ENCODE results near the gene DGKB. TPM values are rescaled to one million over a fixed set of nuclear protein-coding genes. Genes with fewer than 3 reads are reported as not detected.

Gene DGKB
- 0.08 and 0.61 TPM in 2 replicates for total RNA-seq (2014; rRNA removed; shearing (Covaris generic))

DNA sequence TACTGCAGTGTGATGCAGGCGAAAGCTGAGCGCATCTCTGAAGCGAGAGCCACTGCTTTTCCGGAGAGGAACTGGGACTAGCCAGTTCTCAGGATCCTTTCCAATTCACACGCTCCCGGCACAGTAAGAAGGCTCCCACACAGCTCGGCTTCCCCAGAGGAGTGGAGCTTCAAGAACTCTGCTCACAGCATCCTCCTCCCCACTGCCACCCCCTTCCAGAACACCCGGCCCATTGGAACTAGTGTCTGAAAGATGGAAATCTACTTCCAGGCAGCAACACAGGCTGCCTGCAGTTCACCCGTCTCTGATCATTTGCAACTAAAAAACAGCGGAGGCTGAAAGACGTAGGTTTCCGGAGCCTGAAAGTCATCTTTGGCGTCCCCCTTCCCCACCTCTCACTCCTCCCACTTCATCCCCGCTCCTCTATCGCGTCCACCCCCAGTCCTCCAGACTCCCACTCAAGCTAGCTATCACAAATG, at the start of gene DGKB:
Gene DGKB, minus strand, starts transcription at position 163 of the 479 bp plus-strand sequence.
- Histone ChIP-seq H3K4me1 (peaks cover 3% of the 10 kb centered on the region; the same call in 1 of the 2 replicates), H3K4me3 (peak within 1 kb of the TSS; percentile 28), H3K27ac (no peak within 1 kb of the TSS), H3K9me3 (replicated peaks) (no peaks in the 10 kb centered on the region), H3K36me3 (no peaks in the 10 kb centered on the region), H3K27me3 (no peaks in the 10 kb centered on the region)
- DNase-seq, result peak in 1 of 2 experiments; percentile 20

DNA sequence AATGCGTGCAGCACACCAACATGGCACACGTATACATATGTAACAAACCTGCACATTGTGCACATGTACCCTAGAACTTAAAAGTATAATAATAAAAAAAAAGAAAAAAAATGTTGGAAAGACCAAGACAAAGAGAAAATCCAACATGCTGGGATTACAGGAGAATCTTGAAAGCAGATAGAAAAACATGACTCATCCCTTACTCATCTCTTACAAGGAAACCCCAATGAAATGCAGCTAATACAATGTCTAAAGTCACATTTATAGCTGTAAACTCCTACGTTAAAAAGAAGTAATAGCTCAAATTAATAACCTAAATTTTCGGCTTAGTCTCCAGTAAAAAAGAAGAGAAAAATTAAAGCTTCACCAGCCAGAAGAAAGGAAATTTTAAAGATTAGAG, 47.5 kb upstream of the DGKB start:
- no peak for DNase-seq
- Histone ChIP-seq H3K27ac (no peak overlapping the region), H3K4me1 (no peaks in the 10 kb centered on the region), H3K4me3 (no peak overlapping the region), H3K27me3 (no peaks in the 10 kb centered on the region), H3K36me3 (no peaks in the 10 kb centered on the region), H3K9me3 (replicated peaks) (no peaks in the 10 kb centered on the region)

DNA sequence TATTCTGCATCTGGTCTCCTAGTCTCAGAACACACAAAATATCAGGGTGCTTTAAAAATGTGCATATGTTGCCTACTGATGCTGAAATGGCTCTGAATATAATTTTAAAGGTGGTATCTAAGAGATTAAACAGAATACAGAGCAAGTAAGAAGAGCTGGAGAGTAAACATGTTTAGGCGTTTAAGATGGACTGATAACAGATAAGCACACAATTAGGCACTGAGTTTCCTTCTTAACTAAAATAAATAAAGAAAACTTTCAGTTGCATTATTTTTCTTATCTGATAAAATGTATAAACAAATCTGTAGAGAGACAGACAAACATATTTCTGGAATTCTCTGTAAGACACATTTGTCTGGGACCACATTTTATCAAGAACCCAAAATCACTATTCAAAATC, 35.6 kb upstream of the DGKB start:
- no peak for DNase-seq
- H3K9me3 ChIP-seq (replicated peaks), result no peaks in the 10 kb centered on the region
- H3K36me3 ChIP-seq, result no peaks in the 10 kb centered on the region
- H3K27me3 ChIP-seq, result no peaks in the 10 kb centered on the region
- peaks cover 5% of the 10 kb centered on the region; the same call in 1 of the 2 replicates for H3K4me1 ChIP-seq
- no peak overlapping the region for H3K4me3 ChIP-seq
- no peak overlapping the region for H3K27ac ChIP-seq

DNA sequence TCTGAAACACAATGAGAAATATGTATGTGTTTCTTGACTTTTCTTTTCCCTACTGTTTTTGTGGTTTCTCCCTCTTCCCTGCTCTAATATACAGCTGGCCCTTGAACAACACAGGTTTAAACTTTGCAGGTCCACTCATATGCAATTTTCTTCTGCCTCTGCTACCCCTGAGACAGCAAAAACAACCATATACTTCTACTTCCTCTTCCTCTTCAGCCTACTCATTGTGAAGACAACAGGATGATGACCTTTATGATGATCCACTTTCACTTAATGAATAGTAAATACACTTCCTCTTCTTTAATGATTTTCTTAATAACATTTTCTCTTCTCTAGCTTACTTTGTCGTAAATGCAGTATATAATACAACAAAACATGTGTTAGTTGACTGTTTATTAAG, 35.0 kb upstream of the DGKB start:
- Histone ChIP-seq H3K36me3 (no peaks in the 10 kb centered on the region), H3K4me3 (no peak overlapping the region), H3K27ac (no peak overlapping the region), H3K4me1 (peaks cover 5% of the 10 kb centered on the region; the same call in 1 of the 2 replicates), H3K27me3 (no peaks in the 10 kb centered on the region), H3K9me3 (replicated peaks) (no peaks in the 10 kb centered on the region)
- no peak for DNase-seq

DNA sequence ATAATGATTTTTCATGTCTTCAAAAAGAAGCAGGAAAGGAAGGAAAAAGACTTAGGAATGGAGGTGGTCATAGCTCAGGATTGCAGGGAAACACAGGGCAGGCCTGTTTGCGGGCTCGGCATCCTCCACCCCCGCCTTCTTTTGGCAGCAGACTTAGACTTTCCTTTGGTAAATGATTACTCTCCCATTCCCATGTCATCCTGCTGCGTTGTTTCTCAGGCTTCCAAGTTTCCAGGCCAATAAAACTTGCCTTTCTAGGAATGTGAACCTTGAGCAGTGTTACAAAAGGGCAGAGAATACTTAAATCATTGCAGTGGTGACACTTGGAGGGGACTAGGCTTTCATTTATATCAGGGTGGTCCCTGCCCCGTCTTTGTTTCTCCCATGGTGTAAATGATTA, 34.0 kb upstream of the DGKB start:
- Histone ChIP-seq H3K9me3 (replicated peaks) (no peaks in the 10 kb centered on the region), H3K4me3 (no peak overlapping the region), H3K36me3 (no peaks in the 10 kb centered on the region), H3K27me3 (no peaks in the 10 kb centered on the region), H3K27ac (no peak overlapping the region), H3K4me1 (peaks cover 9% of the 10 kb centered on the region)
- DNase-seq, result no peak

DNA sequence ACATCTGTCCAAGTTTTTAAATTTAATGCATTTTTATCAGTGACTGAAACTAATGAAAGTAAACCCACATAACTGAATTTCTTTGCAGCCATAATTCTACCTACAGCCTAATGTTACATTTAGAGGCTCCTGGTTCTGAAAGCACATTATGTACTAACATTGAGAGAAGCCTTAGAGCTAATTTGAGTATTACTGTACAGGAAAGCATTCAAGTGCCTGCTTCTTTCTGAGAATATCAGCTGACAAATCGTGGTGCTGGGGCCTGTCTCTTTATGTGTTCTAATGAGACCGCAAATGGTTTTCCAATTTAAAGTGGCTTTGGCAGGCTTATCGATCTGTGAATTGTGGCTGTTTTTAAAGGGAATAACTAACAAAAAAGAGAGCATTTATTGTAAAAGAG, 32.3 kb upstream of the DGKB start:
- no peak overlapping the region for H3K4me3 ChIP-seq
- H3K36me3 ChIP-seq, result no peaks in the 10 kb centered on the region
- DNase-seq, result no peak
- H3K9me3 ChIP-seq (replicated peaks), result no peaks in the 10 kb centered on the region
- peaks cover 4% of the 10 kb centered on the region for H3K4me1 ChIP-seq
- no peak overlapping the region for H3K27ac ChIP-seq
- no peaks in the 10 kb centered on the region for H3K27me3 ChIP-seq

DNA sequence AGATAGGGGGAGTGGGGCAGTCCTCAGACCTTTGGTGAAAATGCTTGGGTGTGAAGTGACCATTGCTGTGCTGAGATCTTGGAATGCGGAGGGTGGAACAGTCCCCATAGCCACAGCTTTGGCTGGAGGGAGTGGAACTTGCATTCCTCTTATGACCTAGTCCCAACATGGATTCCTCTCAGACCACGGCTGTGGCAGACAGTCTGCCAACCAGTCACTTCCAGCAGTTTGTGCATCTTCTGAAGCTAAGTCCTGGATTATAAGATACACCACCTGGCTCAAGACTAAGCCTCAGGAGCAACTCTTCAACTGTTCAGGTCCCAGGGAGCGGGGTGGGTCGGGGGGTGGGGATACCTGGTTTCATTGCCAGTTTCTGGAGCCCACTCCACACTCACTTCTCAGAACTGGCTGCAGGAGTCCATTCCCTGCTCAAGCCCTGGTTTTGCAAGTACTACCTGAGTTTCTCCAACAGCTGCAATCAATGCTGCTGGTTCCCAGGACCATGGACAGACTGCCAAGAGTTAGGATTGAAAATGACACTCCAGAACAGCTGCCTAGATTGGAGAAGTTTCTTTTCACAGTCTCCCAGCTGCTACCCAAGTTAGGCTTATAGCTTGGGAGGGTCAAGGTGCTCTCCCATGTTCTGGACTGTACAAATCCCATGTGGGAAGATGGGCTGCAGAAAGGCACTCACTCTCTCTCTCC, 29.1 kb upstream of the DGKB start:
- H3K4me1 ChIP-seq, result peaks cover 4% of the 10 kb centered on the region
- no peak overlapping the region for H3K4me3 ChIP-seq
- no peaks in the 10 kb centered on the region for H3K27me3 ChIP-seq
- no peak overlapping the region for H3K27ac ChIP-seq
- no peaks in the 10 kb centered on the region for H3K36me3 ChIP-seq
- H3K9me3 ChIP-seq (replicated peaks), result no peaks in the 10 kb centered on the region
- DNase-seq, result peak; percentile 61 to 83

DNA sequence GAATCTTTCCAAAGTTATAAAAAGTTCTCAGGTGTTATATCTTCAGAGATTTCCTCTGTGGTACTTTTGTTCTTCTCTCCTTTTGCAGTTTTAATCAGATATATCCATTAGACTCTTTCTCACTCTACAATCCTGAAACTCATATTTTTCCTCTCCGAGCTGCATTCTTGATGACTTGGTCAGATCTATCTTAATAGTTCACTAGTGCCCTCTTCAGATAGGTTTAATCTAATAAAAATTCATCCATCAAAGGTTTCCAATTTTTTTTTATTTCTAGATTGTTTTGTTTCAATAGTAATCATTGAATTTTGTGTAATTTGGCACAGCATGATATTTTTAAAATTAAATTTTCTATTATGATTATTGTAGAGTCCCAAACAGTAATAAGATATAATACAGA, 21.8 kb upstream of the DGKB start:
- H3K36me3 ChIP-seq, result no peaks in the 10 kb centered on the region
- H3K27ac ChIP-seq, result no peak overlapping the region
- H3K4me1 ChIP-seq, result no peaks in the 10 kb centered on the region
- H3K9me3 ChIP-seq (replicated peaks), result no peaks in the 10 kb centered on the region
- no peak overlapping the region for H3K4me3 ChIP-seq
- no peaks in the 10 kb centered on the region for H3K27me3 ChIP-seq
- no peak for DNase-seq

DNA sequence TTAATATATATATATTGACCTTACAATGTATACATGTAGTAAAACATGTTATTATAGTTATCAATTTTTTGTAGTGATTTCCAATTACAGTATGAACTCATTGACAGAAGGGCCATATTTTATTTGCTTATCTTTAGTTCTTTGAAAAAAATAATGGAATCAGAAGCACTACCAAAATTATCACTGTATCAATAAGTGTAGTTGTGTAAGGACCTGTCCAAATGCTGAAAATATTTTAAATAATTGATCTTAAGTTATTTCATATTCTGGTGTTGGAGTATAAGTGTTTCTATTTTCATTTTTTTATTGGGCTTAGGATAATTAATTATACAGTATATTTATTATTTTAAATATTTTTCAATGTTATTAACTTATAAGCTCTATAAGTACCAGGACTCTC, 8.5 kb upstream of the DGKB start:
- DNase-seq, result no peak
- H3K4me1 ChIP-seq, result no peaks in the 10 kb centered on the region
- no peak overlapping the region for H3K27ac ChIP-seq
- no peak overlapping the region for H3K4me3 ChIP-seq
- H3K27me3 ChIP-seq, result no peaks in the 10 kb centered on the region
- no peaks in the 10 kb centered on the region for H3K9me3 ChIP-seq (replicated peaks)
- no peaks in the 10 kb centered on the region for H3K36me3 ChIP-seq

DNA sequence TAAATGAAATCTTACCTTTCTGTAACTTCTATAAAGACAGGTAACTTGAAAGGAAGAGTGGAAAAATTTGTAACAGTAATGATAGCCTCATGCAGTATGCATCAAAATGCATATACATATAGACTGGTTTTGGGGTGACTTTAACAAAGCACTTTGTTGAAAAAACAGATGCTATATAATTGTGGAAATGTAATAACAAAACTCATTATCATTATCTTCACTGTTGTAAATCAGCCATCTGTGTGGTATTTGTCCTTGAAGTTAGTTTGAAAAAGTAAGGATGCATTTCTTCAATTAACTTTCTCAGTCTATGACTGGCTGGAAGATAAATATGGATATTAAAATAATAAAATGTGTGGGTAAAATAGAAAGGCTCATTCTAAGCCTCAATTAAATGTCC, 6.1 kb upstream of the DGKB start:
- H3K27ac ChIP-seq, result no peak overlapping the region
- H3K27me3 ChIP-seq, result no peaks in the 10 kb centered on the region
- DNase-seq, result no peak
- no peaks in the 10 kb centered on the region for H3K36me3 ChIP-seq
- no peak overlapping the region for H3K4me3 ChIP-seq
- H3K4me1 ChIP-seq, result no peaks in the 10 kb centered on the region
- no peaks in the 10 kb centered on the region for H3K9me3 ChIP-seq (replicated peaks)

DNA sequence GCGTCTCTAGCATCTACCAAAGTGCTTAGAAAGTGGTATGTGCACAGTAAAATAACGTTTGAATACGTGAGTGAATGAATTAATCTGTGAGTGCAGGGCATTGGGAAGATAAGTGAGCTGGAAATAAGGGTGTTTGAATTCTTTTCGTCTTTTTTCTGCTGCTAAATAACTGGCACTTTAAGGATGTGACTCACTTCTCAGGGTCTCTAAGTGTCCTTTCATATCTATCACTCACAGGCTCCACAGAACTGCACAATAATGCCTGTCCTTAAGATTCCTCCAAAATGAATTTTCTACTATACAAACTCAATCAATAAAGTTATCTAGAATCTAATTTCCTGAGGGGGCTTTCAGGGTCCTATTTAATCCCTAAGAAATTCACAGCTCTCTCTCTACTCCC, 3.2 kb upstream of the DGKB start:
- Histone ChIP-seq H3K27ac (no peak overlapping the region), H3K4me1 (peaks cover 3% of the 10 kb centered on the region; the same call in 1 of the 2 replicates)
- no peak for DNase-seq

DNA sequence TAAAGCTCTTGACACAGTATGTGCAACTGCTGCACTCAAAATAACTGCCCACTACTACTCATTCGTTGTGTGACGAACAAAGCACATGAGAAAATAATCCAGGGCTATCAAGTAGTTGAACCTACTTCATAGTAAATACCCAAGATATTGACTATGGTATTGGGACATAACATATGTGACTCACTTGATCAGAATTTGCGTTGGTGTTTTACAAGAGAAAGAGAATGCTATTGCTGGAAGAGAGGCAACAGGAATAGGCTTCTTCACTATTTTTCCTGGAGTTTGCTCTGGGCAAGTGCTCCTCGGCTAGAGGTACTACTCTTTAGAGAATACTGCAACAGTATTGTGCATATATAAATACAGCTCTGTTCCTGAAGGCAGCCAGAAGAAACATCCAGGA, 2.5 kb downstream of the DGKB start:
- Histone ChIP-seq H3K36me3 (no peaks in the 10 kb centered on the region), H3K27me3 (no peaks in the 10 kb centered on the region), H3K27ac (no peak overlapping the region), H3K4me1 (peaks cover 3% of the 10 kb centered on the region; the same call in 1 of the 2 replicates), H3K4me3 (no peak overlapping the region), H3K9me3 (replicated peaks) (no peaks in the 10 kb centered on the region)
- no peak for DNase-seq

More for the DNA sequence above, 3.2 kb upstream of the DGKB start:
- Histone ChIP-seq H3K4me3 (no peak overlapping the region), H3K27me3 (no peaks in the 10 kb centered on the region), H3K36me3 (no peaks in the 10 kb centered on the region), H3K9me3 (replicated peaks) (no peaks in the 10 kb centered on the region)

DNA sequence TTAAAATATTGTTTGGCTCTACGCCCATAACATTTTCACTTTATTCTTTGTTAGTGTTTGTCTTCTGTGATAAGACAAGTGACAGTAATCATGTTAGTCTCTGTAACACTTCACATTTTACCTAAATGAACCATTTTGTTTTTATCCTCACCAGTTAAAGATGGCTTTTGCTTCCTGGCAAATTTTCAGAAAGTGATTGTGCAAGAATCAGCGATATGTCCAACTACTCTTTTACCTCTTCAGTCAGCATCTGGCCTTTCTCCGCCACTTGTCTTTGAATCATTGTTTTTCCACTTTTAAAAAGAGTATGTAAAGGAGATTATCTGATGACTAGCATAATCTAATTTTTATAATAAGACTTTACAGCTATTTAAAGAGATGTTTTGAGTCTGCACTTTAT, 3.5 kb downstream of the DGKB start:
- Histone ChIP-seq H3K27ac (no peak overlapping the region), H3K4me3 (no peak overlapping the region), H3K4me1 (peaks cover 3% of the 10 kb centered on the region; the same call in 1 of the 2 replicates), H3K27me3 (no peaks in the 10 kb centered on the region), H3K9me3 (replicated peaks) (no peaks in the 10 kb centered on the region), H3K36me3 (no peaks in the 10 kb centered on the region)
- DNase-seq, result no peak

DNA sequence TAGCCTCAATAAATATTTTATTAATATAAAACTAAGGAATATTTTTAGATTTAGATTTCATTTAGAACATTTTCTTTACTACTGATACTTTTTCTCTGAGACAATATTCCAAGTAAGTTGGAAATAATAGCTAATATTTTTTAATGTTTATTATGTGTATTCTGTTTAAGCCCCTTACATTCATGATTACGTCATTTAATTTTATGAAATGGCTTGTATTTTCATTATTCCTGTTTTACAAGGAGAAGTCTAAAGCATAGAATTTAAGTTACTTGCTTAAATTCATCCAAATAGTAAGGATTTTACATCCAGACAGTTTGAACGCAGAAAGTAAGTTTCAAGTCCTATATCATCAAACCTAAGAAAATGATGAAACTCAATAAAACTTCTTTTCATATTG, 6.1 kb downstream of the DGKB start:
- Histone ChIP-seq H3K36me3 (no peaks in the 10 kb centered on the region), H3K4me3 (no peak overlapping the region), H3K27me3 (no peaks in the 10 kb centered on the region), H3K9me3 (replicated peaks) (no peaks in the 10 kb centered on the region), H3K4me1 (no peaks in the 10 kb centered on the region), H3K27ac (no peak overlapping the region)
- DNase-seq, result no peak

DNA sequence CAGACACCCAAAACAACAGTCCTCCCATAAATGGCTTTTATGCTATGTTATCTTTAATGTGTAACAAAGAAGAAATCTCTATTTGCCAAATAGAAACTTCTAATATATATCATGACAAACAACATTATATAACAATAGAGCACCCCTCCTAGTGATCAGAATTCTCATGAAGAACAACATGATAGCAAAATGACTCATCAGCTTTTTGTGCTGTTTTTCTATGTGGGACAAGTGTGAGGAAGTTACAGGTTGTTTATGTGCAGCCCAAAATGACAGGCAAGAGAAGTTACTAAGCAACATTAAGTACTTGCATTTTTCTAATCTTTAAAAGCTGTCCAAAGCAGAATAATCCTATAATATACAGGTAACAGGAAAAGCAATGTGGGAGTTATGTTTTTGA, 7.7 kb downstream of the DGKB start:
- H3K27ac ChIP-seq, result no peak overlapping the region
- H3K36me3 ChIP-seq, result no peaks in the 10 kb centered on the region
- no peaks in the 10 kb centered on the region for H3K9me3 ChIP-seq (replicated peaks)
- H3K27me3 ChIP-seq, result no peaks in the 10 kb centered on the region
- no peak for DNase-seq
- no peaks in the 10 kb centered on the region for H3K4me1 ChIP-seq
- no peak overlapping the region for H3K4me3 ChIP-seq

DNA sequence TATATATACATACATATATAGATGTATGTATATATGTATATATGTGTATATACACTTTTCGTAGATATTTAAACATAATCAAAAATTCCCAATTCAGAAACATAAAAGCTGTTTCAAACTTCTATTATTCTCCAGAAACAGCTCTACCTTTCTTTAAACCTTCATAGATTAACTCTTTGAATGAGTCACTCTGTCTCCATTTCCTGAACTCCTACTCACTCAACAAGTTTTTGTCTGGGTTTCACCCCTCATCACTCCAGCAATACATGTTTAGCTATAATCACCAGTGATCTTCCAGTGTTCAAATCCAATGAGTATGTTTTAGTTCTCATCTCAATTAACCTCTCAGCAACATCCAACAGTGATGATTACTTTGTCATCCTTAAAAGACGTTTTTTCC, 9.6 kb downstream of the DGKB start:
- Histone ChIP-seq H3K9me3 (replicated peaks) (no peaks in the 10 kb centered on the region), H3K27me3 (no peaks in the 10 kb centered on the region)
- DNase-seq, result no peak

More for the DNA sequence above, 9.6 kb downstream of the DGKB start:
- H3K4me3 ChIP-seq, result no peak overlapping the region
- no peaks in the 10 kb centered on the region for H3K36me3 ChIP-seq
- H3K4me1 ChIP-seq, result no peaks in the 10 kb centered on the region
- H3K27ac ChIP-seq, result no peak overlapping the region
